IMR-90 (cell line): ENCODE results near the gene UVSSA.

Experiments used
- CHD1 ChIP-seq: IDR thresholded peaks from 2 replicates; pipeline ENCODE4 v1.6.1; 2012; ENCODE audit warnings: low read depth, low read length, improper control_type of control experiment
- POLR2A ChIP-seq: IDR thresholded peaks from 2 replicates; pipeline ENCODE4 v1.6.1; 2012; ENCODE audit warnings: mild to moderate bottlenecking, low read depth, low read length
- TF ChIP-seq, protein P1 (sequence below): conservative IDR thresholded peaks from 2 replicates; pipeline ENCODE4 v1.5.1; 2012; ENCODE audit warnings: mild to moderate bottlenecking, low read depth, low read length, improper control_type of control experiment

DNA sequence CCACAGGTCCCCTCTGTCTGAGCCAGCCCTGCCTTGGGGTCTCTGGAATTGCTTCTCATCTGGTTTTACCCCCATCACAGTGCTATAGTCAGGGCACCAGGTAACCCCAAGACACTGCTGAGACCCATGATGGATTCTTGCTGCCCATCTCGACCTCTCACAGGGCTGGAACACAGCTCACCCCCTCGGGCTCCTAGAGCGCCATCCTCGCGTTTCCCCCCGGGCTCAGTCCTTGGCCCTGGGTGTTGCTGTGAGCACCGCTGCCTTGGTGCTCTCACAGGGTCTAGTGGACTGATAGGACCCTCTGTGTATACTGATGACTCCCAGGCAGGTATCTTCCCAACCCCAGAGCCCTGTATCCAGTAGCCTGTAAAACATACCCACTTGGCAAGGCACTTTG is 48.5 kb upstream of the UVSSA start:
- TF ChIP-seq POLR2A (no peak), CHD1 (no peak)
- TF ChIP-seq, protein P1, sequence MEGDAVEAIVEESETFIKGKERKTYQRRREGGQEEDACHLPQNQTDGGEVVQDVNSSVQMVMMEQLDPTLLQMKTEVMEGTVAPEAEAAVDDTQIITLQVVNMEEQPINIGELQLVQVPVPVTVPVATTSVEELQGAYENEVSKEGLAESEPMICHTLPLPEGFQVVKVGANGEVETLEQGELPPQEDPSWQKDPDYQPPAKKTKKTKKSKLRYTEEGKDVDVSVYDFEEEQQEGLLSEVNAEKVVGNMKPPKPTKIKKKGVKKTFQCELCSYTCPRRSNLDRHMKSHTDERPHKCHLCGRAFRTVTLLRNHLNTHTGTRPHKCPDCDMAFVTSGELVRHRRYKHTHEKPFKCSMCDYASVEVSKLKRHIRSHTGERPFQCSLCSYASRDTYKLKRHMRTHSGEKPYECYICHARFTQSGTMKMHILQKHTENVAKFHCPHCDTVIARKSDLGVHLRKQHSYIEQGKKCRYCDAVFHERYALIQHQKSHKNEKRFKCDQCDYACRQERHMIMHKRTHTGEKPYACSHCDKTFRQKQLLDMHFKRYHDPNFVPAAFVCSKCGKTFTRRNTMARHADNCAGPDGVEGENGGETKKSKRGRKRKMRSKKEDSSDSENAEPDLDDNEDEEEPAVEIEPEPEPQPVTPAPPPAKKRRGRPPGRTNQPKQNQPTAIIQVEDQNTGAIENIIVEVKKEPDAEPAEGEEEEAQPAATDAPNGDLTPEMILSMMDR = no peak
